GM19468 (cell line): ENCODE measurements around the gene FAF2.
"Not testable (repeated sequence)": the region's sequence is repeated elsewhere in the genome, so short reads cannot be mapped to it uniquely, and the experiment has no call there.

Experiments
- ATAC-seq: cut with Tn5 transposase; IDR thresholded peaks from one replicate; pipeline ENCODE4 v1.9.1; 2021; ENCODE audit warnings: mild to moderate bottlenecking, moderate library complexity, moderate number of reproducible peaks; ENCODE audit not compliant: unreplicated experiment; ENCODE audit errors: extremely low read depth

FAF2 gene, protein sequence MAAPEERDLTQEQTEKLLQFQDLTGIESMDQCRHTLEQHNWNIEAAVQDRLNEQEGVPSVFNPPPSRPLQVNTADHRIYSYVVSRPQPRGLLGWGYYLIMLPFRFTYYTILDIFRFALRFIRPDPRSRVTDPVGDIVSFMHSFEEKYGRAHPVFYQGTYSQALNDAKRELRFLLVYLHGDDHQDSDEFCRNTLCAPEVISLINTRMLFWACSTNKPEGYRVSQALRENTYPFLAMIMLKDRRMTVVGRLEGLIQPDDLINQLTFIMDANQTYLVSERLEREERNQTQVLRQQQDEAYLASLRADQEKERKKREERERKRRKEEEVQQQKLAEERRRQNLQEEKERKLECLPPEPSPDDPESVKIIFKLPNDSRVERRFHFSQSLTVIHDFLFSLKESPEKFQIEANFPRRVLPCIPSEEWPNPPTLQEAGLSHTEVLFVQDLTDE

DNA sequence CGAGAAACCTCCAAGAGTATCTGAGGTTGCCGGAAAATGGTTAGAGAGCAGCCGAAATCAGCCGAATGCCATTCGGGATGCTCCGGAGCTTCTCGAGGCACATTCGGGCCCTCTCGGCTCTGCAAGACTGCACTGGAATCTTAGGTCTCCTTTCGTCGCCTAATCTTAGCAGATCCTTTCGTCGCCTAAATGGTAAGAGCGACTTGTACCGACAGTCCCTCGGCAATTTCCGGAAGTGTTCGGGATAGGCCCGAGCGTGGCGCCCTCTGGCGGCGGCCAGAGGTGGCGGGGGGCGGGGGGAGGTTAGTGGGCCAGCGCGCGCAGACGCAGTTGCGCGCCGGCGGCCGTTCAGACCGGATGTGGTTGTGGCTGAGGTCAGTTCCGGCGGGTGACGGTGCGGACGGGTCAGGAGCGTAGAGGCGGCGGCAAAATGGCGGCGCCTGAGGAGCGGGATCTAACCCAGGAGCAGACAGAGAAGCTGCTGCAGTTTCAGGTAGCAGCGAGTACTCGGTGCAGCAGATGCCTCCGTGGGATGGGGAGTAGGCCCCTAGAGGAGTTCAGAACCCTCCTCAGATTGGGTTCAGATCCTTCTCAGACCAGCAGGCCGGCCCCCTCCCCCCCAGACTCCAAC is at the start of gene FAF2:
Gene FAF2 (plus strand): TSS at position 408 of the 631 bp plus-strand sequence. CDS start 23 bp downstream, at position 431.
- peak; percentile 93 for ATAC-seq

DNA sequence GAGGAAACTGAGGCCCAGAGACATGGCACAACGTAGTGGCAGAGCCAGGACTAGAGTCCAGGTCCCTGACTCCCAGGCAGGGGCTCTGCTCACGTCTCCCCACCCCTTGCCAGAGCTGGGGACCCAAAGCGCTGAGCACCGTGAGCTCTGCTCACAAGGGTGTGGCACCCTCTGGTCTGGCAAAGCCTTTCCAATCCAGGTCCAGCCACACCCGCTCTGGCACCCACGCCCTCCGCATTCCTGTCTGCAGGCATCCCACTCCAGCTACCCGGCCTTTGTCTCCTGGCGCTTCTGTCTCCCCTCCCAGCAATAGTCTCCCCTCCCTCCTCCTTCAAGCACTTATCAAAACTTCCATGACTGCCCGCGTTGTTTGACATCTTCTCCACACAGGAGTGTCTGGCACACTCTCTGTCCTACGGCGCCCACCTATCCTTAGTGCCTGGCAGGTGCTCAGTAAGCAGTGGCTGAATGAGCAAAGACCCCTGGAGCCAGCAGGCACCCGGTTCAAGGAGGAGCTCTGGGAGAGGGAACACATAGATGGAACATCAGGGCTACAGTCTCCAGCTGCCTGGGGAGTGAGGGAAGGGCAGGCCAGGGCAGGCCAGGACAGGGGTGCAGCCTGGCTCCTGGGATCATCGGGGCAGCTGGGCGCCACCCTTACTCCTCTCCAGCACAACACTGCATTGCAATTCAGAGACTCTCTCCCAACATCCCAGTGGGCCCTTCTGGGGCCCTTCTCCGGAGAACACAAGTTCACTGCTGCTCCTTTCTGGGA is 47.6 kb upstream of the FAF2 start:
- ATAC-seq: no peak

DNA sequence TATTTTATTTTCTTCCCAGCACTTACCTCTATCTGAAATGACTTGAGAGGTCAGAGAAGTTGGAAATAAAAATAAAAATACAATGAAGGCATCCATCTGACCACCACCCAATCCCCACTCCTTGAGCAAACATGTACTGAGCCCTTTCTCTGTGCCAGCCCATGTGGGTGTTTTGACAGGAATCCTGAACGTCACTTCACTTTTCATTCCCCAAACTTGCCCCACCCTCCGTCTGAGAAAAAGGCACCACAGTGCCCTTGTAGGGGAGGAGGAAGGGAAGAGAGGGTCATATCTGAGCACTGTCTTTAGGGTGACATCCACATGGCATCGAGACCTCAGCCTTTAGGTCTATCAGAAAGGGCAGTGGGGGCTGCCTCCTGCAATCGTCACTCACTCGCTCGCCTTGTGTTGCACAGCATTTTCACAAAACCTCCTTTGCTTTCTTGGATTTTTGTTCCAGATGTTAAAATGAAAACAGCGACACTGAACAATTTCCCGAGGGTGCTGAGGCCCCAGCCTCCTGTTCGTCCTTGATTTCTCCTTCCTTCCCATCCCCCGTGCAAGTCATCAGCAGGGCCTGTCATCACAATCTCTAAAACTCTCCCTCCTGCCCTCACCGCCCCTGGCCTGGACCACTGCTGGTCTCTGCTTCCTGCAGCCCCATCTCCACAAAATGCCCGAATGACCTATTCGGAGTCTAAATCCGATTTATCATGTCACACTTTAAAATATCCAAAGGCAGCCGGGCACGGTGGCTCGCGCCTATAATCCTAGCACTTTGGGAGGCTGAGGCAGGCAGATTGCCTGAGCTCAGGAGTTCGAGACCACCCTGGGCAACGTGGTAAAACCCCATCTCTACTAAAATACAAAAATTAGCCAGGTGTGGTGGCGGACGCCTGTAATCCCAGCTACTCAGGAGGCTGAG is 46.6 kb upstream of the FAF2 start:
- no peak for ATAC-seq

DNA sequence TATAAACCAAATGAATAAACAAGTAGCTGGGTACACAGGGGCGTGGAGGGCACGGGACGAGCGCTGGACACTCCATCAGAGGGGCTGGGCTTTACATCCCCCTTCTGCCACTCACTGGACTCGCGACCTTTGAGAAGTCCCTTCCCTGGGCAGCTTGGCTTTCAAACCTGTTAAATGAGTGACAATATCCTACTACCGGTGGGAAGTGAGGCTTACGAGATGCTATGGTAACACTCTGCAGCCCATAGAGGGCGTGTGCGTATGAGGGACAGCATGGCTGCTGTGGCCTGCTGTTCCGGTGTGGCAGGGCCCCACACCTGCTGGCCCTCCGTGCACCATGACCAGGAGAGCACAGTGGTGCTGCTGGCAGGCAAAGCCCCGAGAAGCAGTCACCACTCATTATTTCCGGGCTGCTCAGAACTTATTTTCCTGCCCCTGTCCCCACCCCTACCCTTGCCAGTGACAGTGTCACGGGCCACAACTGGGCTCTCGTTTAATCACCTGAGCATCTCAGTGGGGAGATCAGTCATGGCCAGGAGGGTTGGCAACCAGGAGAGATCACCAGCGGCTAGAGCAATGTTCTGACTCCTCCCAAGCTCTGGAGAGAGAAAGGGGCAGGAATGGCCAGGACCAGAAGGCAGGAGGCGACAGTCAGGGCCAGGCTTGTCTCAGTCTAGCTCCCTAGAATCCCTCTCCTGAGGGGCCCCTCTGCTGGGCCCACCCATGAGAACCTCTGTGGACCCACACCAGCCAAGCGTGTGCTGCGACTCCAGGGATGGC is 42.3 kb upstream of the FAF2 start:
- ATAC-seq: no peak

DNA sequence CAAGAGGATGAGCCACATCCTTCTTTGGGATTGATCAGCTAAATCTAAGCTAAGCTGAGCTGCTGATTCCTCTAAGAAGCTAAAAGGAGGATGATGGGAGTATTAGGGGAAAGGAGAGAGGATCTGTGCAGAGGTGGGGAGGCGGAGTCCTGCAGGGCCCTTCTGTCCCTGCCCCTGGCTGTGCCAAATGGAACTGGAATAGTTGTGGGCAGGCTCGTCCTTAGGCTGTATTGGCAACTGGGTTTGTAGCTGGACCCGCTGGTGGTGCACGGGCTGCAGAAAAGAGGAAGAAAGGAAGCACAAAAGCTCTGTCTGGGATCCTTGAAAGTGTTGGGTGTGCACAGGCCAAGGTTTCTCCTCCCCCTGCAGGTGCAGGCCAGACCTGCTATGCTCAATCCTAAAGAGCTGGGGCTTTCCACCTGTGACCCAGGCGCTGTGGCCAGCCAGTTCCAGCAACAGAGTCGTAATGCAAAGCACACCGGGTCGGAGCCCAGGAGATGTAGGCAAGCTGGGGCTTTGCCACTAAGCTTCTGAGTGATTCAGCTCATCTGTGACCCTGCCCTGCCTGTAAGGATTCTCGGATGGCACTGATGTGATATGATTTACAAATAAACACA is 41.6 kb upstream of the FAF2 start:
- no peak for ATAC-seq

DNA sequence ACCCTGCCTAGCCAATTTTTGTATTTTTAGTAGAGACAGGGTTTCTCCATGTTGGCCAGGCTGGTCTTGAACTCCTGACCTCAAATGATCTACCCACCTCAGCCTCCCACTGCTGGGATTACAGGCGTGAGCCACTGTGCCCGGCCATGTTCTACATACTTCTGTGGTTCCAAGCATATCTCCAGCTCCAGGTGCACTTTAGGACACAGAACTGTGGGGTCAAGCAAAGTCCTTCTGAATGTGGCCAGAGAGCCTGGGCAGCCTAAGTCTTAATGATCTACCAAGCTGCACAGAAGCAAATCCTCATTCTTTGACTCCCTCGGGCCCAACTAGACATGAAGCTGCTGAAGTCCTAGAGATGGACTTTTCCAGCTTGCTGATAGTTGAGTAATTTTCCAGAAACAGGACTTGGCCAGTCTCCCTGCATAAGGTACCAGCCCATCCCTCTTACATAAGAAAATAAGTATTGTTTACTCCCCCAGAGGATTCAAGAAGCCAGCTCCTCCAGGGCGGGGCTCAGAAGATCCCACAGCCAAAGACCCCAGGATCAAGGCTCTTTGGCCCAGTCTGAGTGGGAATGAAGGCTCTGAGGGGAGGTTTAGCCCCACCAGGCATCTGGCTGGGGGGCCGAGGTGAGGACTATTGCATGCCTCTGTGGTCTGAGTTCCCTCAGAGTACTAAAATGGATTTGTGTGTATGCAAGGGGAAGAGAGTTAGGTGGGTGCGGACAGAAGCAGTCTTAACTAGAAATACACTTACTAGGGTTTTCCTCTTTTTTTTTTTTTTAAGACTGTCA is 40.5 kb upstream of the FAF2 start:
- ATAC-seq: no peak

DNA sequence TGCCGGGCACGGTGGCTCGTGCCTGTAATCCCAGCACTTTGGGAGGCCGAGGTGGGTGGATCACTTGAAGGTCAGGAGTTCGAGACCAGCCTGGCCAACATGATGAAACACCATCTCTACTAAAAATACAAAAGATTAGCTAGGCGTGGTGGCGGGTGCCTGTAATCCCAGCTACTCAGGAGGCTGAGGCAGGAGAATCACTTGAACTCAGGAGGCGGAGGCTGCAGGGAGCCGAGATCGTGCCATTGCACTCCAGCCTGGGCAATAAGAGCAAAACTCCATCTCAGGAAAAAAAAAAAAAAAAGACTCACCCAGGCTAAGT is 40.0 kb upstream of the FAF2 start:
- not testable (repeated sequence) for ATAC-seq

DNA sequence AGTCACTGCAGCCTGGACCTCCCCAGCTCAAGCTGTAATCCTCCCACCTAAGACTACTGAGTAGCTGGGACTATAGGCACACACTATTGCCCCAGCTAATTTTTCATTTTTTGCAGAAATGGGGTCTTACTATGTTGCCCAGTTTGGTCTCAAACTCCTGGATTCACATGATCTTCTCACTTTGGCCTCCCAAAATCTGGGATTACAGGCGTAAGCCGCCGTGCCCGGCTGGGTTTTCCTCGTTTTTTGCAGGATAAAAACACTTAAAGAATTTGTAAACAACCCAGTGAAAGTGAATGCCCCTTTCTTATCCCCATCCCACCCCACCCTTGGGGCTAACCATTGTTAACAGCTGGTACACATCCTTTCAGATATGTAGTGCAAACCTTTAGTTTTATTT is 39.6 kb upstream of the FAF2 start:
- ATAC-seq: no peak

DNA sequence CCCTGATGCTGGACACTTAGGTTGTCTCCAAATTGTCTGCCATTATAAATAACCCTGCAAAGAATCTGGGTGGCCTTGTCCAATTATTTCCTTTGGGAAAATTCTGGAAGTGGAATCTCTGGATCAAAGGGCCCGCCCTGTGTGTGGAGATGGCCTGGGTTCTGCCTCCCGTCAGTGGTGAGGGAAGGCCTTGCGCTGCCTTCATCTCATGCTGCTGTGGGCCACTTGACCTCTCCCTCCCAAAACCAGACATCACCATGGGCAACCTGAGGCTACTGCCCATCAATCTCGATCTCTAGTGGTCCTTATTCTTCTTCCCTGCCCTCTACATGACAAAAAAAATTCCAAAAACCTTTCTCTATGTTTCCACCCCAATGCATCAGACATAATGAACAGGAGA is 38.4 kb upstream of the FAF2 start:
- no peak for ATAC-seq

DNA sequence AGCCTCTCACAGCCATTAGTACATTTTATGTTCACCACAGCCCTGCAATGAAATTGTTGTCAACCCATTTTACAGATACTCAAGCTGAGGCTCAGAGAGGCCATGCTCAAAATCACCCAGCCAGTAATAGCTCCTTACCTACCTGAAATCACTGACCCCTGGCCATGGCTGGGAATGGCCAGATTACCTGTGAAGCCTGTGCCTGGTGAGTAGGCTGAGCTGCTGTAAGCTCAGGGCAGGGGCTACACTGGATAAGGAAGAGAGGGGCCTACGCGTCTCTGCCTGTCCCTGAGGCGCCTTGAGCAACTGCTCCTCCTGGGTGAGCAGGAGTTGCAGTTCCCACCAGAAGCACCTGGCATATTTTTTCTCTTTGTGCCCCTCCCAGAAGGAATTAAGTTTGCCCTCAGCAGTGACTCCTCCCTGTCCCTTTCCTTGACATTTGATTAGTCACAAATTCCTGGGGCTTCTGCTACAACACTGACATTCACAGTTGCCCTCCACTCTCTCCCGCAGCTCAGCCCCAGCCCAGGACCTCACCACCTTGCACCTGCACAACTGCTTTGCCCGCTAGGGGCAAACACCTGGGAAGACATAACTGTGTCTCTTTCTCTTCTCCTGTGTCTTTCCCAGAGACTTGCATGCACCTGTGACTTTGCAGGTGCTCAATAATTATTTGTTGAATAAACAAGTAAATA is 37.6 kb upstream of the FAF2 start:
- no peak for ATAC-seq

DNA sequence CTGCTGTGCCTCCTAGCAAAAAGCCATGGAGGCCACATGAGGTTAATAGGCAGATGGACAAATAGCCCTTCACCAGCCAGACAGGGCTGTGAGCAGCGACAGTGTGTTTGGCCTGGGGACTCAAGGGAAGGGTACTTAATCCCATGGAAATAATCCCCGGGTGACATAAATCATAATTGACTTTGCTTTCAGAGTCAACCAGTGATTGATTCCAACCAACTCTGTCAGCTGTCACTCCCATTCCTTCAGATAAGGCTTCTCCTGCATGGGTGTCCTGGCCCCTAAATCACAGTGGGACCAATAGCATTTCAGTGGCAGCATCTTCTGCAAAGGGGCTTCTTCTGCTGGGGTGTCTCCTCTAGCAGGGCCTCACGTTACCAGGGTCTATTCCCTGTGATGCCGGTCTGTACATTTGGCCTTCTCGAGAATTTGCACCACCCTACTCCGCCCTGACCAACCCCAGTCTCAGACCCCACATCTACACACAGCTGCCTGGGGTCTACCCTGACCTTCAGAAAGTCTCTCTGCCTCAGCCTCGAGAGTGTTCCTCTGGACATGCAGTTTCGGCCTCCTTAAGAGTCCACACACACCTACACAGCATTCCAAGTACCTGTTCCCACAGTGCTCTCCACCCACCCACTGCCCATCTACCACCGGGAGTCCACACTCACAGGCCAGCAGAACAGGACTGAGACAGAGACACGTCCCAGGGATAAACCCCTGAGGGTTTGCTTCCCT is 35.5 kb upstream of the FAF2 start:
- no peak for ATAC-seq

DNA sequence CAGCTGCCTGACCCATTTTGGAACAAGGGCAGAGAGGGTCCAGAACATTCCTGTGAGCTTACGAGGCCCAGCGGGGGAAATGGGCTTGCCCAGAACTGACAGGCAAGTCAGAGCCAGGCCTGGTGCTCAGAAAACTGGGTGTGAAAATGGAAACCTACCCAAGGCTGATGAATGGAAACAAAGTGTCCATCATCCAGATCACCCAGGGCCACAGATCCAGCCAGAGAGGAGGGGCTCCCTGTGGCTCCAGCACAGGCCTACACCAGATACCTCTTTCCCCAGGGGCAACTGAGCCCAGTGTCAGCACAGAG is 35.0 kb upstream of the FAF2 start:
- ATAC-seq: no peak

DNA sequence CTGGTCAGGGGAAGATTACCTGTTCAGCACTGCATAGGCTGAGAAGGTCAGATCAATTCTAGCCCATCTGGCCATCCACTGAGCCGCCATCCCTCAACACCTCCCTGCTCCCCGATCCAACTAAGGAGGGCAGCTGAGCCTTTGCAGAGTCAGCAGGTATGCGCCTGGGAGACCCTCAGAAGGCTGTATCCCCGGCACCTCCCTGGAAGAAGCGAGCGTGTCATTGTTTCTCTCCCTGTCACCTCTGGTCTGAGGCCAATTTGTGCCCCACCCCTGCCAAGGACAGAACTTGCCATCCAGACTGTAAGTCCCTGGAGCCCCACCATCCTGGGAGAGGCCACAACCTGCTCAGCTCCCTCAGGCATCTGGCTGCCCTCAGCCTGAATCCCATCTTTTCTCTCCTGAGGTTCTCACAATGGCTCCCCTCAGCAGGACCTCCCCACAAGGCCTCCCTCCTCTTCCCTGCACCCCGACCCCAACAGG is 34.4 kb upstream of the FAF2 start:
- ATAC-seq: no peak

DNA sequence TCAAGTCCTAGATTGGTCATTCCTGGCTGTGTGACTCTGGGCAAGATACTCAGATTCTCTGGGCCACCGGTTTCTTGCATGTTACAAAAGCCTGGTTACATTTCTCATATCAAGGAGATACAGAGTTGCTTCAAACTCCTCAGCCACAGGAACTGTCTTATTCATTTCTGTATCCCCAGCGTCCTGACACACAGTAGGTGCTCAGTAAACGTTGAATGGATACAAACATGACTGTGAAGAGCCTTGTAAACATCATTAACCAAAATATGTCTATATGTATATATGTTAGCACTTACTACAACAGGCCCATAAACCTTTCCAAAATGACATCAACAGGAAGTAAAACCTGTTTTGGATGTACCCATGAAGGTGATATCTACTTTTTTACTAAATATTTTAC is 33.5 kb upstream of the FAF2 start:
- ATAC-seq: no peak

DNA sequence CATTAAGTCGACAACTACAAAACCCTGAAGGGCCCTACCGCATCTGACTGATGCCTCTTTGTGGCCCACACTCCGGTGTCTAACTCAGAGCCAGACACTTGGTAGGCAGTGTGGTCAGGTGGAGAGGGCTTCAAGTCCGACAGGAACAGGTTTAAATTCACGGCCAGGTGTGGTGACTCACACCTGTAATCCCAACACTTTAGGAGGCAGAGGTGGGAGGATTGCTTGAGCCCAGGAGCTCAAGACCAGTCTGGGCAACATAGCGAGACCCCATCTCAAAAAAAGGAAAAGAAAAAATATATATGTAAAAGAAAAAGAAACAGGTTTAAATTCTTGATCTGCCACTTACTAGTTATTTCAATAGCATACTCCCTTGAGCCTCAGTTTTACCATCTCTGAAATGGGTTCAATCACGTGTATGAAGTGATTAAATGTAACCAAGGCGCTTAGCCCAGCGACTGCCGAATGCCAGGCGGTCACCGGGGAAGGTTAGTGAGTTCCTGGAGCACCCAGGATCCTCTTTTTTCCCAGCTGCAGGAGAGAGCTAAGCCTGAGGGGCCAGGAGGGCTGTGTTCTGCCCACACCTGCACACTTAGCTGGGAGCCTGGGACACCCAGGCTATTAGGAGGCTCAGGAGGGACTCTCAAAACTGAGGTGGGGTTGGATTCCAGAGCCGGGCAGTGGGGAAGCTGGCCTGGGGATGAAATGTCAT is 32.8 kb upstream of the FAF2 start:
- no peak for ATAC-seq
